HepG2 (cell line): ENCODE data around the gene CMKLR1. TPM values are rescaled to one million over a fixed set of nuclear protein-coding genes. Genes with fewer than 3 reads are reported as not detected.

ENCODE experiments used
- ATAC-seq: fragments of 200-7000 bp; cut with Tn5 transposase; 3 replicates; pipeline ENCODE4 v1.9.1; 2020; ENCODE audit warnings: mild to moderate bottlenecking, moderate library complexity
- BruUV-seq: library from RNA; stranded (reverse); fragments of 400-500 nt; replicated peaks from 2 replicates; lab custom pipeline; 2021; lab: Mats Ljungman, UMichigan
- CTCF ChIA-PET: fragments of 300-600 bp; formaldehyde crosslinking; extraction: SDS; loops from one replicate; lab custom pipeline; 2021; ENCODE audit warnings: low total read pairs, inconsistent platforms, low intra/inter-chr PET ratio; lab: Yijun Ruan, JAX
- POLR2A ChIA-PET: fragments of 350-600 bp; sonication (Branson Sonifier 250); formaldehyde crosslinking; loops from one replicate; lab custom pipeline; 2020; ENCODE audit warnings: antibody characterized with exemption, inconsistent platforms; lab: Yijun Ruan, JAX
- DNase-seq: peaks from one replicate; pipeline ENCODE4 v3.0.0-alpha.2; 2015; ENCODE audit warnings: low spot score
- FAIRE-seq: peaks from 3 replicates; lab custom pipeline; 2011; peaks lifted over from hg19 to GRCh38; lab: Jason Lieb, UNC
- H2AFZ ChIP-seq: one replicate; pipeline ENCODE4 v1.6.1; 2011; ENCODE audit warnings: low read length, inconsistent platforms
- H3K27ac ChIP-seq: fragments of 300-600 bp; 3 replicates; pipeline ENCODE4 v1.8.0; 2011; ENCODE audit warnings: mixed run types, mild to moderate bottlenecking, mixed read lengths, low read length, inconsistent platforms; ENCODE audit not compliant: insufficient read depth; ENCODE audit errors: extremely low read length
- H3K27me3 ChIP-seq, 2 experiments: fragments of 200-600 bp in 1 of 2; 2 replicates in 1 of 2; 3 replicates in 1 of 2; pipeline versions ENCODE4 v1.6.0 to v1.8.0; 2011; ENCODE audit warnings: low read length in 2 of 2, mild to moderate bottlenecking in 2 of 2, moderate library complexity in 2 of 2, inconsistent platforms in 1 of 2; ENCODE audit not compliant: insufficient read depth in 2 of 2, control insufficient read depth in 1 of 2
- H3K36me3 ChIP-seq, 2 experiments: fragments of 200-600 bp in 1 of 2; replicated peaks in 1 of 2; 2 replicates in 1 of 2; 3 replicates in 1 of 2; pipeline versions ENCODE4 v1.5.1 to v1.8.0; 2011; ENCODE audit warnings: low read length in 2 of 2, inconsistent platforms in 1 of 2; ENCODE audit not compliant: insufficient read depth in 2 of 2, control insufficient read depth in 1 of 2
- H3K4me1 ChIP-seq: 2 replicates; pipeline ENCODE4 v1.5.1; 2012; ENCODE audit warnings: low read length, inconsistent platforms; ENCODE audit not compliant: insufficient read depth
- H3K4me2 ChIP-seq: 2 replicates; pipeline ENCODE4 v1.6.0; 2011; ENCODE audit warnings: low read depth, low read length, inconsistent platforms
- H3K4me3 ChIP-seq, 3 experiments: fragments of 200-600 bp in 1 of 3; sonication (generic), shearing (Covaris generic) in 1 of 3; replicated peaks in 1 of 3; 2 replicates each; pipeline ENCODE4 v1.5.1; 2011 to 2016; ENCODE audit warnings: low read length in 3 of 3, inconsistent platforms in 2 of 3, low read depth in 2 of 3, mild to moderate bottlenecking in 2 of 3, control low read depth in 1 of 3, mixed read lengths in 1 of 3; ENCODE audit not compliant: insufficient read depth in 1 of 3
- H3K79me2 ChIP-seq: one replicate; pipeline ENCODE4 v1.6.1; 2011; ENCODE audit warnings: low read length, inconsistent platforms; ENCODE audit not compliant: insufficient read depth
- H3K9ac ChIP-seq: 2 replicates; pipeline ENCODE4 v1.6.0; 2011; ENCODE audit warnings: mild to moderate bottlenecking, low read depth, low read length, inconsistent platforms; ENCODE audit not compliant: insufficient read depth
- H3K9me3 ChIP-seq: 2 replicates; pipeline ENCODE4 v1.5.1; 2012; ENCODE audit warnings: mild to moderate bottlenecking, low read length
- H4K20me1 ChIP-seq: 2 replicates; pipeline ENCODE4 v1.6.0; 2011; ENCODE audit warnings: inconsistent platforms, mild to moderate bottlenecking, low read length, moderate library complexity; ENCODE audit not compliant: insufficient read depth
- CTCF ChIP-seq: sonication (generic); formaldehyde crosslinking; IDR thresholded peaks from 2 replicates; pipeline ENCODE4 v1.5.0; 2020; ENCODE audit warnings: mild to moderate bottlenecking, missing genetic modification reagents, moderate library complexity
- ETV6 ChIP-seq: sonication (generic); formaldehyde crosslinking; conservative IDR thresholded peaks from 2 replicates; pipeline ENCODE4 v1.4.0; 2020; ENCODE audit warnings: missing genetic modification reagents
- FOXK1 ChIP-seq: sonication (generic); formaldehyde crosslinking; IDR thresholded peaks from 2 replicates; pipeline ENCODE4 v1.4.0; 2020; ENCODE audit warnings: low read depth, missing genetic modification reagents, borderline replicate concordance
- MAF1 ChIP-seq: sonication (generic); formaldehyde crosslinking; IDR thresholded peaks from 2 replicates; pipeline ENCODE4 v1.5.0; 2020; ENCODE audit warnings: missing genetic modification reagents, borderline replicate concordance
- MTF1 ChIP-seq: sonication (generic); formaldehyde crosslinking; IDR thresholded peaks from 2 replicates; pipeline ENCODE4 v1.5.0; 2020; ENCODE audit warnings: missing genetic modification reagents
- SATB2 ChIP-seq: sonication (generic); formaldehyde crosslinking; IDR thresholded peaks from 2 replicates; pipeline ENCODE4 v1.5.0; 2020; ENCODE audit warnings: missing genetic modification reagents
- SMC3 ChIP-seq: IDR thresholded peaks from 2 replicates; pipeline ENCODE4 v1.6.1; 2011; ENCODE audit warnings: low read length, improper control_type of control experiment
- STAG1 ChIP-seq: sonication (generic); formaldehyde crosslinking; IDR thresholded peaks from 2 replicates; pipeline ENCODE4 v1.4.0; 2020; ENCODE audit warnings: missing genetic modification reagents
- TSC22D2 ChIP-seq: sonication (generic); formaldehyde crosslinking; IDR thresholded peaks from 2 replicates; pipeline ENCODE4 v1.5.1; 2020; ENCODE audit warnings: missing genetic modification reagents, mild to moderate bottlenecking, borderline replicate concordance
- ZBTB7A ChIP-seq: sonication (generic); formaldehyde crosslinking; IDR thresholded peaks from 2 replicates; pipeline ENCODE4 v1.8.0; 2022; ENCODE audit warnings: mild to moderate bottlenecking, missing genetic modification reagents
- ZNF572 ChIP-seq: sonication (generic); formaldehyde crosslinking; IDR thresholded peaks from 2 replicates; pipeline ENCODE4 v1.5.1; 2020; ENCODE audit warnings: mild to moderate bottlenecking, missing genetic modification reagents
- ZNF576 ChIP-seq: sonication (generic); formaldehyde crosslinking; IDR thresholded peaks from 2 replicates; pipeline ENCODE4 v1.4.0; 2020; ENCODE audit warnings: mild to moderate bottlenecking, missing genetic modification reagents
- WGBS: methylation state at CpG from one replicate; pipeline ENCODE4 v1.1.6; 2017; ENCODE audit warnings: low lambda C conversion rate; 5-methylcytosine and 5-hydroxymethylcytosine counted together
- in situ Hi-C: cut with HindIII; loops from 2 replicates; pipeline ENCODE4 v1.10.0; 2017; ENCODE audit warnings: low pct_unique_long_range_greater_than_20kb; ENCODE audit not compliant: extremely low pct_ligation_motif_present
- intact Hi-C: fragments of 100-400 bp; cut with micrococcal nuclease; formaldehyde crosslinking; loops from one replicate; pipeline ENCODE4 v1.10.0; 2022; ENCODE audit not compliant: unreplicated experiment
- polyA plus RNA-seq, 8 experiments: library from polyadenylated mRNA; depleted of rRNA in 3 of 8; stranded (reverse) in 7 of 8; unstranded in 1 of 8; fragments of >200 nt; fragmentation: Illumina TruSeq in 4 of 8; extraction: Trizol in 4 of 8; gene quantifications; 2 replicates each; pipeline versions ENCODE4 v1.2.1 to v1.2.3, GENCODE V29; 2011 to 2016; ENCODE audit warnings: low read depth in 4 of 8, missing spikeins in 1 of 8, mixed read lengths in 1 of 8; ENCODE audit not compliant: insufficient read depth in 1 of 8
- total RNA-seq, 5 experiments: library from RNA; depleted of rRNA; stranded (reverse); fragments of >200 nt; fragmentation: Illumina TruSeq; extraction: Trizol; gene quantifications; 2 replicates each; pipeline ENCODE4 v1.2.3, GENCODE V29; 2016; ENCODE audit warnings: low read depth in 1 of 5

The CMKLR1 gene
- total and polyA plus RNA-seq, 2 of the 13 experiments (the other 11 are each of a cell fraction or from before 2014, with no cell fraction given) = not detected

DNA sequence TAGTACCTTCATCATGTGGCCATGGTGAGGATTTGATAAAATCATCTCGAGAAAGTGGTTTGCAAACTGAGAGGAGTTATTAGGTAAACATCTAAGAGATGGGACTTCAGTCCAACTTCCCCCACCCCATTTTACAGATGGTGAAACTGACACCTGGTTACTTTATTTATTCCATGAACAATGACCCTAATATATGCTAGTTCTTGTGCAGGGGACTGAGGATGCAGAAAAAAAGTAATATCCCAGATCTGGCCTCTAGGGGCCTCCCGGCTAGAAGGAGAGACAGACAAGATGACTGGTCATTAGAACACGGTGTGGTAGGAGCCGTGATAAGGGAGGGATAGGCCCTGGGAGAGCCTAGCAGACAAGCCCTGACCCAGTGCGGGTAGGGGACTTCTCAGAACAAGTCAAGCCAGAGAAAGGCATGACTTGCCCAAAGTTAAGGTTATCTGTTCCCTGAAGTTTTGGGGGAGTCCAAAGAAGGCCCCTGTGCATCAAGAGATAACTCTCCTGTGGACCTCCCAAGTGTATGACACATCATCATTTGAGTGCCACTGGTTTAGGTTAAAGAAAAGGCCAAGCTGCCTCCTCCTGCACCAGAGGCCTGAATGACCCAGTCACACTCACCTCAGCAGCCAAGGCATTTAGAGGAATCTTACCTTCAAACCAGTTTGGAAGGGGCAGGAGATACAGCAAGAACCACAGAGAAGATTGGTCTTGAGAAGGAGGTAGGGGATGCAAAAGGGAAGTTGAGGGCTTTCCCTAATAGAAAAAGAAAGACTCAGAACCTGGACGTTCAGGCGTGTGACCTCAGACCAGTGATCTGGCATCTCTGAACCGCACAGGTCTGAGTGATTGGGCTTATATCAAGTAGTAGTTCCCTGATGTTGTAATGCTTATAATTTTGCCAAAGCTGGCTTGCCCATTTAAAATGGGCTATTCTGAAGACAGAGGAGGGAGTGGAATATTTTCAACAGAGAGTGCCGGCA, 1.6 kb downstream of the CMKLR1 start:
- Histone ChIP-seq H3K79me2 (no peaks in the 10 kb centered on the region), H3K27ac (no peak overlapping the region), H4K20me1 (no peaks in the 10 kb centered on the region), H2AFZ (no peak overlapping the region), H3K36me3 (no peaks in the 10 kb centered on the region), H3K9me3 (no peaks in the 10 kb centered on the region), H3K9ac (no peak overlapping the region), H3K27me3 (peaks cover 5 to 24% of the 10 kb centered on the region in 2 experiments; a peak in 4 of 5 replicates), H3K4me3 (no peak overlapping the region), H3K4me1 (no peaks in the 10 kb centered on the region), H3K4me2 (no peak overlapping the region)
- ATAC-seq (peak; percentile 88), DNase-seq (peak; percentile 26), FAIRE-seq (peak; percentile 15)
- ChIA-PET POLR2A (no interaction called here), CTCF (no interaction called here)
- TF ChIP-seq ZNF576 (CRISPR knock-in tag) (no peak), SATB2 (CRISPR knock-in tag) (no peak), ETV6 (CRISPR knock-in tag) (no peak), ZBTB7A (CRISPR knock-in tag) (no peak), MTF1 (CRISPR knock-in tag) (no peak), SMC3 (peak; percentile 19; the same call in 1 of the 2 replicates), STAG1 (0 out of 2 replicates have a peak, but pooled peaks have one; percentile 12), CTCF (CRISPR knock-in tag) (peak; percentile 38), ZNF572 (CRISPR knock-in tag) (no peak), TSC22D2 (CRISPR knock-in tag) (no peak), FOXK1 (CRISPR knock-in tag) (no peak), MAF1 (CRISPR knock-in tag) (no peak)
- intact Hi-C loops = no loop called here
- WGBS = 17% methylated on average over 8 of the region's 9 CpGs
- BruUV-seq = no TSS peak
- in situ Hi-C loops = no loop called here
